ENCODE results near the gene COX11. TPM values are rescaled to one million over a fixed set of nuclear protein-coding genes. Genes with fewer than 3 reads are reported as not detected.

COX11 gene
- total and polyA plus RNA-seq, 2 donors (not counting 1 experiment from before 2014, with no cell fraction given), result 37.1 to 54.9 TPM

DNA sequence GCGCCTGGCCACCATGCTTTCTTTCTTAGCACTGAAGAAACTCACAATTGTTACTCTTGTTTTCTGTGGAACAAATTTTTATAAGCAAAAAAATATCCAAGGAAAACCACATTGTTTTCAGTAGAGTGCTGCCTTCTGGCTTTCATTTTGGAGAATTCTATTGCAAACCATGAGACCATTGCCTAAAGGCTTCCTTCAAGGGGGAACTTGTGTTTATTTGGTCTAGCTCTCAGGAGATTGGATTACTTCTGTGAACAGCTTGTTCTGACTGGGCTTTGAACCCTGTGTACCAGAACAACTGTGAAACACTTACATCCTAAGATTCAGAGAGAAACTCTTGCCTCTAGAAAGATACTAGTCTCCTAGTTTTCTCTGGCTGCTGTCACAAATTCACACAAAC is 35.7 kb downstream of the COX11 start:
- Histone ChIP-seq H2AFZ (ENCODE audit: insufficient read depth, low read depth, low read length, poor library complexity, severe bottlenecking) (no peak overlapping the region), H3K27ac (ENCODE audit: low read length in 2 of 2) (no peak overlapping the region), H3K4me3 (ENCODE audit: control extremely low read depth in 1 of 5, extremely low read depth in 1 of 5, insufficient read depth in 1 of 5, low read depth in 2 of 5, low read length in 4 of 5) (no peak overlapping the region), H3K79me2 (ENCODE audit: control insufficient read depth, insufficient read depth, low read length) (no peaks in the 10 kb centered on the region), H3K36me3 (replicated peaks in 1 of 2; ENCODE audit: control extremely low read depth in 1 of 2, control insufficient read depth in 1 of 2, extremely low read depth in 1 of 2, insufficient read depth in 2 of 2, low read length in 1 of 2) (no peaks in the 10 kb centered on the region), H3K9me3 (ENCODE audit: control extremely low read depth in 1 of 3, control insufficient read depth in 2 of 3, insufficient read depth in 1 of 3, low read length in 2 of 3) (no peaks in the 10 kb centered on the region), H3K9ac (ENCODE audit: low read length) (no peak overlapping the region), H3K27me3 (replicated peaks in 1 of 4; ENCODE audit: control extremely low read depth in 1 of 4, control insufficient read depth in 3 of 4, insufficient read depth in 4 of 4, low read length in 3 of 4) (no peaks in the 10 kb centered on the region), H4K20me1 (ENCODE audit: control insufficient read depth, insufficient read depth, low read length, poor library complexity, severe bottlenecking) (no peaks in the 10 kb centered on the region), H3K4me2 (replicated peaks; ENCODE audit: low read depth, low read length, poor library complexity, severe bottlenecking) (no peak overlapping the region), H3K4me1 (ENCODE audit: control insufficient read depth in 2 of 2, insufficient read depth in 2 of 2, low read length in 2 of 2) (no peaks in the 10 kb centered on the region)
- Mint-ChIP-seq H3K9me3 (ENCODE audit: insufficient read depth) (no peaks in the 10 kb centered on the region), H3K27me3 (peaks cover 8% of the 10 kb centered on the region), H3K27ac (no peak overlapping the region), H3K4me1 (no peaks in the 10 kb centered on the region), H3K4me3 (no peak overlapping the region)
- no peak for TF ChIP-seq EZH2 (IDR thresholded peaks at IDR 0.05; ENCODE audit: borderline replicate concordance, insufficient read depth, low read depth, low read length, poor library complexity, severe bottlenecking)
- TF ChIP-seq CTCF (IDR thresholded peaks at IDR 0.05), result no peak
- POLR2A ChIA-PET, result no interaction called here
- no CpG with 5 or more reads among the region's 1 CpG for WGBS (ENCODE audit: insufficient coverage)
- intact Hi-C loops (cut with micrococcal nuclease), result no loop called here
- CTCF ChIA-PET, result no interaction called here
- DNase-seq (no peak), ATAC-seq (ENCODE audit: low read depth) (no peak)

DNA sequence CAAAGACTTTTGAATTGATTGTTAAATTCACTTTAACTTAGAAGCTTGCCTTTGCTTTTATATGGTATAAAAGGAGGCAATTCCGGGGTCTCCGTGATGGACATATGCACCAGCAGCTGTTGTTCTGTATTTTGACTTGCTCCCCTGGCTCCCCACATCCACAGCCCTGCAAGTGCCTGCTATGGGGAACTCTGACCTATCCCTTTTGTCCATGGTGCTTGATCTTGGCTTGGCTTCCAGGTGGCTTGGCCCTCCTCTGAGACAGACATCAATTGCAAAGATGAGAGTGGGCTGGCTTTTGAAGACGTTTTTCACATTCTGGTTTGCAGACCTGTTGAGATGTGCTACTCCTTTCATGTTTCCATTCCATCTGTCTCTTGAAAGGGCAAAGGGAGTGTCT is 40.9 kb downstream of the COX11 start:
- Histone ChIP-seq H3K27me3 (replicated peaks in 1 of 4; ENCODE audit: control extremely low read depth in 1 of 4, control insufficient read depth in 3 of 4, insufficient read depth in 4 of 4, low read length in 3 of 4) (peaks cover 0 to 4% (median 0%) of the 10 kb centered on the region in 4 experiments), H3K4me2 (replicated peaks; ENCODE audit: low read depth, low read length, poor library complexity, severe bottlenecking) (no peak overlapping the region), H3K4me1 (ENCODE audit: control insufficient read depth in 2 of 2, insufficient read depth in 2 of 2, low read length in 2 of 2) (no peaks in the 10 kb centered on the region), H3K9ac (ENCODE audit: low read length) (no peak overlapping the region), H3K27ac (ENCODE audit: low read length in 2 of 2) (no peak overlapping the region), H3K4me3 (ENCODE audit: control extremely low read depth in 1 of 5, extremely low read depth in 1 of 5, insufficient read depth in 1 of 5, low read depth in 2 of 5, low read length in 4 of 5) (no peak overlapping the region), H3K9me3 (ENCODE audit: control extremely low read depth in 1 of 3, control insufficient read depth in 2 of 3, insufficient read depth in 1 of 3, low read length in 2 of 3) (no peaks in the 10 kb centered on the region), H4K20me1 (ENCODE audit: control insufficient read depth, insufficient read depth, low read length, poor library complexity, severe bottlenecking) (no peaks in the 10 kb centered on the region), H2AFZ (ENCODE audit: insufficient read depth, low read depth, low read length, poor library complexity, severe bottlenecking) (no peak overlapping the region), H3K36me3 (replicated peaks in 1 of 2; ENCODE audit: control extremely low read depth in 1 of 2, control insufficient read depth in 1 of 2, extremely low read depth in 1 of 2, insufficient read depth in 2 of 2, low read length in 1 of 2) (no peaks in the 10 kb centered on the region), H3K79me2 (ENCODE audit: control insufficient read depth, insufficient read depth, low read length) (no peaks in the 10 kb centered on the region)
- POLR2A ChIA-PET, result no interaction called here
- CTCF ChIA-PET, result no interaction called here
- no peak for ATAC-seq (ENCODE audit: low read depth)
- intact Hi-C loops (cut with micrococcal nuclease), result no loop called here
- Mint-ChIP-seq H3K27me3 (peaks cover 15% of the 10 kb centered on the region), H3K4me3 (no peak overlapping the region), H3K4me1 (no peaks in the 10 kb centered on the region), H3K9me3 (ENCODE audit: insufficient read depth) (no peaks in the 10 kb centered on the region), H3K27ac (no peak overlapping the region)
- WGBS (ENCODE audit: insufficient coverage), result 83% methylated on average over 2 of the region's 3 CpGs
- DNase-seq, result no peak
- TF ChIP-seq EZH2 (IDR thresholded peaks at IDR 0.05; ENCODE audit: borderline replicate concordance, insufficient read depth, low read depth, low read length, poor library complexity, severe bottlenecking) (no peak), CTCF (IDR thresholded peaks at IDR 0.05) (no peak)
